Measurements from ENCODE around the gene APOC3. TPM values are rescaled to one million over a fixed set of nuclear protein-coding genes. Genes with fewer than 3 reads are reported as not detected.
A peak's percentile ranks its signal among the peaks of the same experiment; 100 is the strongest.

The APOC3 gene
- total RNA-seq, 2 donors from 2014 or later = not detected

DNA sequence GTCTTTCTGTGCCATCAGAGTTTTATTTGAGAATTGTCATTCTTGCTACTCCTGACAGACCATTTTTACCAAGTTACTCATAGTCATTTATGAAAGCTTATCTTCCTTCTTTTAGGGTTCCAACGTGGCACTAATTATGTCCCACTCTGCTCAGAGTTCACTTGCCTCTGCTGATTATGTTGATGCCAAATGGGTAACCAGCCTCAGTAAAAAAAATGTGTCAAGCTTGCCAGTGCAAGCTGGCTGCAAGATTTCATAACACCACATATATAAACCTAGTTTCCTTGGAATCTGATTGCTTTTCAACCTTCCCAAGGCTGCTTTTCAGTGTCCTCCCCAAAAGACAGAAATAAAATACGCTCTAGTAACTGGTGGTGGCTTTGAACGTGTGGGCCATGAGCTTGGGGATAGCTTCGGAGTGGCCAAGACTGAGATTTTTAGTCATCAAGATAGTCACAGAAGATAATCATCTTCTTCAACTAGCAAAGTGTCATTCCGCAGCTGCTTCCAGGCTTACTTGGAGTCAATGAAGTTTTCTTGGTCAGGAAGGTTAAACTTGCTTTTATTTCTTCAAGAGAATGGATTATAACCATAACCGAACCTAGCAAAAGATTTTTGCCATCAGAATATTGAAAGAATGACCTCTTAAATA is 37.2 kb downstream of the APOC3 start:
- no peaks in the 10 kb centered on the region for H3K27me3 Mint-ChIP-seq (ENCODE audit: low read depth)
- no peaks in the 10 kb centered on the region for H3K9me3 Mint-ChIP-seq
- H3K36me3 Mint-ChIP-seq (ENCODE audit: insufficient read depth in 2 of 2) = peaks cover 4 to 9% of the 10 kb centered on the region in 2 donors
- no peak for DNase-seq
- H3K4me3 Mint-ChIP-seq = no peak overlapping the region
- no peak overlapping the region for H3K27ac Mint-ChIP-seq
- ATAC-seq (replicated peaks in 1 of 2) = no peak
- peaks cover 18% of the 10 kb centered on the region for H3K4me1 Mint-ChIP-seq (ENCODE audit: low read depth)

DNA sequence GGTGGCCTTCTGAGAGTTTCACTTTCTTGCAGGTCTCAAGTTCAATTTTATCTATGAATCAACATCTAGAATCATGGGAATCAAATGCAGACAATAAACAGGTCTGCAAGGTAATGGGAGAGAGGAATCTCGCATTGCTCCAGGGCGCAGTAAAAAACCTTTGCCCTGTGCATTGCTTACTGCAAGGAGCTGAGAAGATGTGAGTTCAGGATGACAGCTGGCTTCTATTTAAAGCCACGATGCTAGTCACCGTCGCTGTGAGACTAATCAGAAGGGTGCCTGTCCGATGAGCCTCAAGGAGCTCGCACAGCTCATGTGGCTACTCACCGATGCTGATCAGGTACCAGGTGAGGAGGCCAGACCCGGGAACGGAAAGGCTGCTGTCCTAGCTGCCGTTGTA is 37.9 kb downstream of the APOC3 start:
- DNase-seq = no peak
- peaks cover 17% of the 10 kb centered on the region for H3K4me1 Mint-ChIP-seq (ENCODE audit: low read depth)
- H3K27ac Mint-ChIP-seq = no peak overlapping the region
- H3K9me3 Mint-ChIP-seq = no peaks in the 10 kb centered on the region
- no peak for ATAC-seq (replicated peaks in 1 of 2)
- peaks cover 4 to 10% of the 10 kb centered on the region in 2 donors for H3K36me3 Mint-ChIP-seq (ENCODE audit: insufficient read depth in 2 of 2)
- no peak overlapping the region for H3K4me3 Mint-ChIP-seq
- no peaks in the 10 kb centered on the region for H3K27me3 Mint-ChIP-seq (ENCODE audit: low read depth)

DNA sequence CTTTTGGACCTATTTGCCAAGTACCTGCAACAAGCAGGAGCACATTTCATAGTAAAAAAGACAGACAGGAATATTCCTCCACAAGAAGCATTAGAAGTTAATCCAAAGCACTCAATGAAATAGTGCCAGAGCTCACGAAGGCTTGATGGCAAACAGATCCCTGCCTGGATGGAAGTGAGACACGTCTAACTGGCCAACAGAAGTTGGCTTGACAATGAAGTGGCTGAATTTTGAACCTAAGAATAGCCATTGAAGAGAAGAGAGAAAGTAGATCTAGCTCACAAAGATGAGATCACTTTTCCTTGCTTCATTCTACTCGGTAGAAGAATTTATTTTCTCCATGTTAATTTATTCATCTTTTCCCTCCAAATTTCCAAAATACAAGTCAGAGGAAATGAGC is 38.4 kb downstream of the APOC3 start:
- Mint-ChIP-seq H3K36me3 (ENCODE audit: insufficient read depth in 2 of 2) (peaks cover 4 to 14% of the 10 kb centered on the region in 2 donors), H3K27me3 (ENCODE audit: low read depth) (no peaks in the 10 kb centered on the region), H3K9me3 (no peaks in the 10 kb centered on the region), H3K27ac (no peak overlapping the region), H3K4me1 (ENCODE audit: low read depth) (peaks cover 17% of the 10 kb centered on the region), H3K4me3 (no peak overlapping the region)
- no peak for DNase-seq
- no peak for ATAC-seq (replicated peaks in 1 of 2)

- H3K4me3 Mint-ChIP-seq = no peak overlapping the region
- peaks cover 17% of the 10 kb centered on the region for H3K4me1 Mint-ChIP-seq (ENCODE audit: low read depth)
- ATAC-seq (replicated peaks in 1 of 2) (no peak), DNase-seq (no peak)
- peak overlapping the region; percentile 55 for H3K27ac Mint-ChIP-seq
- H3K9me3 Mint-ChIP-seq = no peaks in the 10 kb centered on the region
- peaks cover 4 to 14% of the 10 kb centered on the region in 2 donors for H3K36me3 Mint-ChIP-seq (ENCODE audit: insufficient read depth in 2 of 2)
- no peaks in the 10 kb centered on the region for H3K27me3 Mint-ChIP-seq (ENCODE audit: low read depth)
These were observed 39.9 kb downstream of the APOC3 start for GRCh38 chr11:116869610-116870009.

DNA sequence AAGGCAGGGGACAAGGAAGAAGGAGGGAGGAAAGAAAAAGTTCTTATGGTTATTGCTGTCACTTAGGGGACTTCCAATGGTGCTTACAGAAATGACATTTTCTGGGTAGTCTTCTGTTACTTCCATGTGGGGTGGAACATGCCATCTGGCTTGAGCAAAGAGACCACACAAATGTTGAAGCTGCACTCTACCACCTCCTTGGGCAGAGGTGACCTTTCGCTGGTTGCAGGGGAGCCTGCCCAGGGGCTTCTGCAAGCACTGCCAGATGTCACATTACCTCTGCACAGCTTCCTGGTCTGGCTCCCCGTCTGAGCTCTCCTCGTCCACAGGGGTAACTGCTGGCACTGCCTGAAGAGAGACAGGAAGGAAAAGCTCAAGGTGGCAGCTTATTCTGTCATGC is 40.3 kb downstream of the APOC3 start:
- Mint-ChIP-seq H3K4me3 (no peak overlapping the region), H3K27ac (peak overlapping the region; percentile 55), H3K9me3 (no peaks in the 10 kb centered on the region), H3K36me3 (ENCODE audit: insufficient read depth in 2 of 2) (peaks cover 6 to 14% of the 10 kb centered on the region in 2 donors), H3K27me3 (ENCODE audit: low read depth) (no peaks in the 10 kb centered on the region), H3K4me1 (ENCODE audit: low read depth) (peaks cover 17% of the 10 kb centered on the region)
- ATAC-seq (replicated peaks in 1 of 2) = peak; percentile 27 to 66
- DNase-seq = no peak

GRCh38 chr11:116871248-116871647 is 41.5 kb downstream of the APOC3 start:
- ATAC-seq (replicated peaks in 1 of 2) = no peak
- Mint-ChIP-seq H3K27me3 (ENCODE audit: low read depth) (no peaks in the 10 kb centered on the region), H3K36me3 (ENCODE audit: insufficient read depth in 2 of 2) (peaks cover 5 to 14% of the 10 kb centered on the region in 2 donors)

DNA sequence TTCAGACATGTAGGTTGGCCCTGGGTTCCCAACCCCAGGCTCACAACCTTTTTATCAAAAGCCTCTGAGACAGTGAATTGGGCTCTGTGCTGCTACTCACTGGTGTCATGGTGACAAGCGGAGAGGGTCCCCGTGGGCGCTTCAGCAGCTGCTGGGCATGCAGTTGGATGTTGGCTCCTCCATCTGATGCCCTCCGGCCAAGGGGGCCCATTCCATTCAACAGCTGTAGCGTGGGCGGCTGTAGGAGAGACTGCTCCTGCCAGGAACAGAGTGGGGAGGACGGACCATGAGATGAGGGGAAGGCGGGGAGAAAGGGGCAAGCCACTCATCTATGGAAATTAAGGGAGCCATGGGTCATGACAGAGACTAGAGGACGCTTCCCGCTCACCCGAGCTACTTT is 43.7 kb downstream of the APOC3 start:
- H3K4me3 Mint-ChIP-seq = no peak overlapping the region
- peaks cover 17% of the 10 kb centered on the region for H3K4me1 Mint-ChIP-seq (ENCODE audit: low read depth)
- no peaks in the 10 kb centered on the region for H3K9me3 Mint-ChIP-seq
- peaks cover 5 to 10% of the 10 kb centered on the region in 2 donors for H3K36me3 Mint-ChIP-seq (ENCODE audit: insufficient read depth in 2 of 2)
- ATAC-seq (replicated peaks in 1 of 2) (no peak), DNase-seq (no peak)
- H3K27me3 Mint-ChIP-seq (ENCODE audit: low read depth) = no peaks in the 10 kb centered on the region
- H3K27ac Mint-ChIP-seq = no peak overlapping the region

More at GRCh38 chr11:116871248-116871647, 41.5 kb downstream of the APOC3 start:
- Mint-ChIP-seq H3K4me3 (no peak overlapping the region), H3K9me3 (no peaks in the 10 kb centered on the region), H3K27ac (peak overlapping the region; percentile 77), H3K4me1 (ENCODE audit: low read depth) (peaks cover 17% of the 10 kb centered on the region)
- no peak for DNase-seq

GRCh38 chr11:116874251-116874650 is 44.5 kb downstream of the APOC3 start:
- DNase-seq (no peak), ATAC-seq (replicated peaks in 1 of 2) (no peak)
- no peaks in the 10 kb centered on the region for H3K9me3 Mint-ChIP-seq
- peaks cover 17% of the 10 kb centered on the region for H3K4me1 Mint-ChIP-seq (ENCODE audit: low read depth)
- no peaks in the 10 kb centered on the region for H3K27me3 Mint-ChIP-seq (ENCODE audit: low read depth)
- no peak overlapping the region for H3K4me3 Mint-ChIP-seq
- no peak overlapping the region for H3K27ac Mint-ChIP-seq
- peaks cover 5 to 10% of the 10 kb centered on the region in 2 donors for H3K36me3 Mint-ChIP-seq (ENCODE audit: insufficient read depth in 2 of 2)

DNA sequence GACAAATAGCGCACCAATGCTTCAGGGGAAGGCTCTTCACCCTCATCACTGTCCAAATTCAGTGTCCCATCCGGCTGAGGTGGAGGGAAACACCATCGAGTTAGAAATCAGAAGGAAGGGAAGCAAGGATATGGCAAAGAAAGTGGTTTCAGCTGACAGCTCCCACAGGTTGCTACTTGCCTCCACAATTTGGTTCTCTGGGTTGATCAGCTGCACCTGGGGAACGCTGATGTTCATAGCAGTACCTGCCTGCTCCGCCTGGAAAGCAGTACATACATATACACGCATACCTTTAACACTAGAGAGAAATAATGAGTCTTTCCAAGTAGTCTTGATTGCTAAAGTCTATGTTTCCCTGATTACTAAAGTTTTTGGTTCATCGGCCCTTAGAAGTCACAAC is 45.5 kb downstream of the APOC3 start:
- Mint-ChIP-seq H3K4me3 (no peak overlapping the region), H3K27ac (no peak overlapping the region), H3K27me3 (ENCODE audit: low read depth) (no peaks in the 10 kb centered on the region), H3K4me1 (ENCODE audit: low read depth) (peaks cover 16% of the 10 kb centered on the region), H3K9me3 (no peaks in the 10 kb centered on the region), H3K36me3 (ENCODE audit: insufficient read depth in 2 of 2) (peaks cover 5 to 10% of the 10 kb centered on the region in 2 donors)
- ATAC-seq (replicated peaks in 1 of 2) (no peak), DNase-seq (no peak)

- no peak overlapping the region for H3K27ac Mint-ChIP-seq
- no peaks in the 10 kb centered on the region for H3K27me3 Mint-ChIP-seq (ENCODE audit: low read depth)
- ATAC-seq (replicated peaks in 1 of 2) (no peak), DNase-seq (no peak)
- H3K36me3 Mint-ChIP-seq (ENCODE audit: insufficient read depth in 2 of 2) = peaks cover 2 to 5% of the 10 kb centered on the region in 2 donors
- H3K9me3 Mint-ChIP-seq = no peaks in the 10 kb centered on the region
- H3K4me1 Mint-ChIP-seq (ENCODE audit: low read depth) = peaks cover 18% of the 10 kb centered on the region
- H3K4me3 Mint-ChIP-seq = no peak overlapping the region
These were observed 46.9 kb downstream of the APOC3 start for GRCh38 chr11:116876656-116877055.

DNA sequence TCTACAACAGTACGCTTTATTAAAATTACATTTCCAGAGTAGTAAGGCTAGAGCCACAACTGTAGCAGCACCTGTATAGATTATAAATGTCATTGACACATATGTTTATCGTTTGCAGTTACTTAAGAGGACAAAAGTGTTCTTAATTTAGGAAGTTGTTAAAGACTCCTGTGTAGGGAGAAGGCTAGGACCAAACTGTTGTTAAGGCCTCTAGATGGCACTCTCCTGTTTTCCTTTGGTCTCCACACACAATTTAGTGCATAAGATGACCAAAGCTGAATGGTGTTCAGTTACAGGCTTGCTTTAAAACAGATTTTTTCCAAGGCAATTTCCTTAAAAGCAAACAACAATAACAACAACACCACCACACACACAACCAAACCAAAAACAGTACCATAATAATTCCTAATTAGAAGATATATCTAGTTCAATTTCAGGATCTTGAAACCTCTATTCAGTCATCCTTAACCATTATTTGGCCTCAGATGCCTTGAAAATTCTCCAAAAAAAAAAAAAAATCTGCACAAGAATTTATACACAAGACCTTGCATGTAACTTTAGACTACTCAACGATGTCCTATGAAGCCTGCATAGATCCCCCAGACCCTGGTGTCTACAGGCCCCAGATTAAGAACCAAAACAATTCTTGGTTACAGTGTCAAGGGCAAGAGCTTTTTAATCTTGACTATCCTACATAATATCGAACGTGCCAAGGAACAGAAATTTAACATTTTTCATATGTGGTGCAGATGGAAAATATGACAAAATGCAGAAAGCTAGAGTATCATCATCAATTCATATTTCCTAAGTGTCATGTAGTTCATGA is 50.3 kb downstream of the APOC3 start:
- Mint-ChIP-seq H3K36me3 (ENCODE audit: insufficient read depth in 2 of 2) (peaks cover 0 to 2% of the 10 kb centered on the region in 2 donors), H3K9me3 (no peaks in the 10 kb centered on the region), H3K27ac (peak overlapping the region; percentile 22), H3K27me3 (ENCODE audit: low read depth) (no peaks in the 10 kb centered on the region), H3K4me1 (ENCODE audit: low read depth) (peaks cover 37% of the 10 kb centered on the region), H3K4me3 (no peak overlapping the region)
- ATAC-seq (replicated peaks in 1 of 2) (peak; percentile 54 to 64), DNase-seq (peak; percentile 17 to 34)

DNA sequence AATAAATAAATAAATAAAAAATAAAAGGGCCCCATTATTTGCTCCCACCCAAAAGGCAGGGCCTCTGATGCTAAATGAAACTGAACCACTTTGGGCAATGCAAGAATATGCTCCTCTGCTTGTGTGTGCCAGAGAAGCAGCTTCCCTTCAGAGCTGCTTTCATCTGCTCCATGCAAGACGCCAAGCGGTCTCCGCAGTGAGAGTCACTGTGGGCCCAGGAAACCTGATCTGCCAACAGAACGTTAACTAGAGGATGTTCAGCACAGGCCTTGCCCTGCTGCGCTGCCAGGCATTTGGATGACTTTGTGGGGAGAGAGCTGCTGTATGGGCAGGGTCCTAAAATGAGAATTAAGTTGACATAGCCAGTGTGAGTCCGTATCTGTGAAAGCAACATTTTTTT is 51.4 kb downstream of the APOC3 start:
- no peak for DNase-seq
- Mint-ChIP-seq H3K9me3 (no peaks in the 10 kb centered on the region), H3K27me3 (ENCODE audit: low read depth) (no peaks in the 10 kb centered on the region), H3K4me1 (ENCODE audit: low read depth) (peaks cover 37% of the 10 kb centered on the region), H3K4me3 (no peak overlapping the region), H3K36me3 (ENCODE audit: insufficient read depth in 2 of 2) (peaks cover 0 to 1% of the 10 kb centered on the region in 2 donors), H3K27ac (no peak overlapping the region)
- ATAC-seq (replicated peaks in 1 of 2) = no peak

GRCh38 chr11:116882386-116882785 is 52.7 kb downstream of the APOC3 start:
- ATAC-seq (replicated peaks in 1 of 2) = peak; percentile 94 to 96
- Mint-ChIP-seq H3K4me1 (ENCODE audit: low read depth) (peaks cover 37% of the 10 kb centered on the region), H3K36me3 (ENCODE audit: insufficient read depth in 2 of 2) (peaks cover 0 to 1% of the 10 kb centered on the region in 2 donors), H3K27ac (peak overlapping the region; percentile 0), H3K9me3 (no peaks in the 10 kb centered on the region), H3K27me3 (ENCODE audit: low read depth) (no peaks in the 10 kb centered on the region), H3K4me3 (no peak overlapping the region)
- peak; percentile 28 to 38 for DNase-seq

All from activated T-cell treated with anti-CD3 and anti-CD28 coated beads, Interleukin-2, amount 50 U/mL, for 72 hours (primary cell).